WTC11 (cell line): ENCODE measurements around the gene GIGYF2. TPM values are rescaled to one million over a fixed set of nuclear protein-coding genes. Genes with fewer than 3 reads are reported as not detected.

Source experiments
- ATAC-seq: fragments of 200-7000 bp; cut with Tn5 transposase; 2 replicates; pipeline ENCODE4 v1.10.0; 2021; ENCODE audit warnings: mild to moderate bottlenecking, moderate library complexity
- CTCF ChIA-PET: fragments of 300-600 bp; sonication (Branson Sonifier 250); formaldehyde crosslinking; loops from one replicate; lab custom pipeline; 2021; ENCODE audit warnings: antibody characterized with exemption; lab: Charles Lee
- POLR2A ChIA-PET: fragments of 350-600 bp; sonication (Branson Sonifier 250); formaldehyde crosslinking; loops from one replicate; lab custom pipeline; 2021; ENCODE audit warnings: antibody characterized with exemption; lab: Charles Lee
- DNase-seq: peaks from one replicate; pipeline ENCODE4 v3.0.0; 2021; ENCODE audit warnings: low spot score
- H3K27ac Mint-ChIP-seq: 2 replicates; pipeline ENCODE4 v1.8.0; 2021; ENCODE audit warnings: mixed read lengths
- H3K27me3 Mint-ChIP-seq: 2 replicates; pipeline ENCODE4 v1.8.0; 2021; ENCODE audit warnings: low read depth, mild to moderate bottlenecking, moderate library complexity, mixed read lengths
- H3K36me3 Mint-ChIP-seq: 2 replicates; pipeline ENCODE4 v1.8.0; 2021; ENCODE audit warnings: mixed read lengths
- H3K4me1 Mint-ChIP-seq: 2 replicates; pipeline ENCODE4 v1.8.0; 2022; ENCODE audit warnings: mixed read lengths
- H3K4me3 Mint-ChIP-seq: 2 replicates; pipeline ENCODE4 v1.8.0; 2021; ENCODE audit warnings: mild to moderate bottlenecking, moderate library complexity, mixed read lengths
- H3K9me3 Mint-ChIP-seq: 2 replicates; pipeline ENCODE4 v1.8.0; 2021; ENCODE audit warnings: mixed read lengths
- AFF4 ChIP-seq: sonication (generic); formaldehyde crosslinking; IDR thresholded peaks from 2 replicates; pipeline ENCODE4 v1.8.1; 2023; ENCODE audit warnings: mild to moderate bottlenecking, missing genetic modification reagents, borderline replicate concordance
- CREB1 ChIP-seq: sonication (generic); formaldehyde crosslinking; IDR thresholded peaks from 2 replicates; pipeline ENCODE4 v1.8.0; 2023; ENCODE audit warnings: mild to moderate bottlenecking, missing genetic modification reagents
- FOXJ3 ChIP-seq: sonication (generic); formaldehyde crosslinking; IDR thresholded peaks from 2 replicates; pipeline ENCODE4 v1.9.0; 2021; ENCODE audit warnings: missing genetic modification reagents, mild to moderate bottlenecking, borderline replicate concordance
- GABPB1 ChIP-seq: sonication (generic); formaldehyde crosslinking; IDR thresholded peaks from 2 replicates; pipeline ENCODE4 v1.8.1; 2023; ENCODE audit warnings: mild to moderate bottlenecking, missing genetic modification reagents
- IRF1 ChIP-seq: sonication (generic); formaldehyde crosslinking; IDR thresholded peaks from 2 replicates; pipeline ENCODE4 v1.8.0; 2023; ENCODE audit warnings: missing genetic modification reagents
- MYBL2 ChIP-seq: sonication (generic); formaldehyde crosslinking; IDR thresholded peaks from 2 replicates; pipeline ENCODE4 v1.8.1; 2023; ENCODE audit warnings: mild to moderate bottlenecking, moderate library complexity, missing genetic modification reagents
- NFYB ChIP-seq: sonication (generic); formaldehyde crosslinking; conservative IDR thresholded peaks from 2 replicates; pipeline ENCODE4 v1.8.0; 2022; ENCODE audit warnings: low read depth, missing genetic modification reagents
- PRDM15 ChIP-seq: sonication (generic); formaldehyde crosslinking; IDR thresholded peaks from 2 replicates; pipeline ENCODE4 v1.8.0; 2022; ENCODE audit warnings: missing genetic modification reagents
- TP53 ChIP-seq: sonication (generic); formaldehyde crosslinking; IDR thresholded peaks from 2 replicates; pipeline ENCODE4 v1.8.1; 2023; ENCODE audit warnings: mild to moderate bottlenecking, missing genetic modification reagents
- ZNF219 ChIP-seq: sonication (generic); formaldehyde crosslinking; IDR thresholded peaks from 2 replicates; pipeline ENCODE4 v1.8.0; 2023; ENCODE audit warnings: missing genetic modification reagents, mild to moderate bottlenecking, borderline replicate concordance
- ZNF512 ChIP-seq: sonication (generic); formaldehyde crosslinking; IDR thresholded peaks from 2 replicates; pipeline ENCODE4 v1.8.1; 2022; ENCODE audit warnings: missing genetic modification reagents, borderline replicate concordance
- total RNA-seq: library from RNA; stranded (reverse); gene quantifications from 3 replicates; pipeline ENCODE4 v1.2.3, GENCODE V29; 2021
- TF ChIP-seq, protein P1 (sequence below): sonication (generic); formaldehyde crosslinking; IDR thresholded peaks from 2 replicates; pipeline ENCODE4 v1.8.0; 2023; ENCODE audit warnings: missing genetic modification reagents, mild to moderate bottlenecking, borderline replicate concordance
- TF ChIP-seq, protein P2 (sequence below): sonication (generic); formaldehyde crosslinking; IDR thresholded peaks from 2 replicates; pipeline ENCODE4 v1.8.0; 2023; ENCODE audit warnings: mild to moderate bottlenecking, missing genetic modification reagents
- TF ChIP-seq, protein P3 (sequence below): sonication (generic); formaldehyde crosslinking; IDR thresholded peaks from 2 replicates; pipeline ENCODE4 v1.8.1; 2023; ENCODE audit warnings: mild to moderate bottlenecking, missing genetic modification reagents, moderate library complexity
- TF ChIP-seq, protein P4 (sequence below): sonication (generic); formaldehyde crosslinking; conservative IDR thresholded peaks from 2 replicates; pipeline ENCODE4 v1.8.1; 2022; ENCODE audit warnings: mild to moderate bottlenecking, missing genetic modification reagents

The GIGYF2 gene
- total RNA-seq, 1 experiment from 2014 or later: 53.1 TPM

- no peak for TF ChIP-seq GABPB1 (CRISPR knock-in tag)
- TF ChIP-seq, protein P1, sequence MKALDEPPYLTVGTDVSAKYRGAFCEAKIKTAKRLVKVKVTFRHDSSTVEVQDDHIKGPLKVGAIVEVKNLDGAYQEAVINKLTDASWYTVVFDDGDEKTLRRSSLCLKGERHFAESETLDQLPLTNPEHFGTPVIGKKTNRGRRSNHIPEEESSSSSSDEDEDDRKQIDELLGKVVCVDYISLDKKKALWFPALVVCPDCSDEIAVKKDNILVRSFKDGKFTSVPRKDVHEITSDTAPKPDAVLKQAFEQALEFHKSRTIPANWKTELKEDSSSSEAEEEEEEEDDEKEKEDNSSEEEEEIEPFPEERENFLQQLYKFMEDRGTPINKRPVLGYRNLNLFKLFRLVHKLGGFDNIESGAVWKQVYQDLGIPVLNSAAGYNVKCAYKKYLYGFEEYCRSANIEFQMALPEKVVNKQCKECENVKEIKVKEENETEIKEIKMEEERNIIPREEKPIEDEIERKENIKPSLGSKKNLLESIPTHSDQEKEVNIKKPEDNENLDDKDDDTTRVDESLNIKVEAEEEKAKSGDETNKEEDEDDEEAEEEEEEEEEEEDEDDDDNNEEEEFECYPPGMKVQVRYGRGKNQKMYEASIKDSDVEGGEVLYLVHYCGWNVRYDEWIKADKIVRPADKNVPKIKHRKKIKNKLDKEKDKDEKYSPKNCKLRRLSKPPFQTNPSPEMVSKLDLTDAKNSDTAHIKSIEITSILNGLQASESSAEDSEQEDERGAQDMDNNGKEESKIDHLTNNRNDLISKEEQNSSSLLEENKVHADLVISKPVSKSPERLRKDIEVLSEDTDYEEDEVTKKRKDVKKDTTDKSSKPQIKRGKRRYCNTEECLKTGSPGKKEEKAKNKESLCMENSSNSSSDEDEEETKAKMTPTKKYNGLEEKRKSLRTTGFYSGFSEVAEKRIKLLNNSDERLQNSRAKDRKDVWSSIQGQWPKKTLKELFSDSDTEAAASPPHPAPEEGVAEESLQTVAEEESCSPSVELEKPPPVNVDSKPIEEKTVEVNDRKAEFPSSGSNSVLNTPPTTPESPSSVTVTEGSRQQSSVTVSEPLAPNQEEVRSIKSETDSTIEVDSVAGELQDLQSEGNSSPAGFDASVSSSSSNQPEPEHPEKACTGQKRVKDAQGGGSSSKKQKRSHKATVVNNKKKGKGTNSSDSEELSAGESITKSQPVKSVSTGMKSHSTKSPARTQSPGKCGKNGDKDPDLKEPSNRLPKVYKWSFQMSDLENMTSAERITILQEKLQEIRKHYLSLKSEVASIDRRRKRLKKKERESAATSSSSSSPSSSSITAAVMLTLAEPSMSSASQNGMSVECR (CRISPR knock-in tag): no peak
- TF ChIP-seq FOXJ3 (CRISPR knock-in tag): no peak
- TF ChIP-seq NFYB (CRISPR knock-in tag): no peak
- no peak for TF ChIP-seq TP53 (CRISPR knock-in tag)
- TF ChIP-seq, protein P2, sequence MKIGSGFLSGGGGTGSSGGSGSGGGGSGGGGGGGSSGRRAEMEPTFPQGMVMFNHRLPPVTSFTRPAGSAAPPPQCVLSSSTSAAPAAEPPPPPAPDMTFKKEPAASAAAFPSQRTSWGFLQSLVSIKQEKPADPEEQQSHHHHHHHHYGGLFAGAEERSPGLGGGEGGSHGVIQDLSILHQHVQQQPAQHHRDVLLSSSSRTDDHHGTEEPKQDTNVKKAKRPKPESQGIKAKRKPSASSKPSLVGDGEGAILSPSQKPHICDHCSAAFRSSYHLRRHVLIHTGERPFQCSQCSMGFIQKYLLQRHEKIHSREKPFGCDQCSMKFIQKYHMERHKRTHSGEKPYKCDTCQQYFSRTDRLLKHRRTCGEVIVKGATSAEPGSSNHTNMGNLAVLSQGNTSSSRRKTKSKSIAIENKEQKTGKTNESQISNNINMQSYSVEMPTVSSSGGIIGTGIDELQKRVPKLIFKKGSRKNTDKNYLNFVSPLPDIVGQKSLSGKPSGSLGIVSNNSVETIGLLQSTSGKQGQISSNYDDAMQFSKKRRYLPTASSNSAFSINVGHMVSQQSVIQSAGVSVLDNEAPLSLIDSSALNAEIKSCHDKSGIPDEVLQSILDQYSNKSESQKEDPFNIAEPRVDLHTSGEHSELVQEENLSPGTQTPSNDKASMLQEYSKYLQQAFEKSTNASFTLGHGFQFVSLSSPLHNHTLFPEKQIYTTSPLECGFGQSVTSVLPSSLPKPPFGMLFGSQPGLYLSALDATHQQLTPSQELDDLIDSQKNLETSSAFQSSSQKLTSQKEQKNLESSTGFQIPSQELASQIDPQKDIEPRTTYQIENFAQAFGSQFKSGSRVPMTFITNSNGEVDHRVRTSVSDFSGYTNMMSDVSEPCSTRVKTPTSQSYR: no peak
- no peak for TF ChIP-seq IRF1 (CRISPR knock-in tag)
- TF ChIP-seq, protein P3, sequence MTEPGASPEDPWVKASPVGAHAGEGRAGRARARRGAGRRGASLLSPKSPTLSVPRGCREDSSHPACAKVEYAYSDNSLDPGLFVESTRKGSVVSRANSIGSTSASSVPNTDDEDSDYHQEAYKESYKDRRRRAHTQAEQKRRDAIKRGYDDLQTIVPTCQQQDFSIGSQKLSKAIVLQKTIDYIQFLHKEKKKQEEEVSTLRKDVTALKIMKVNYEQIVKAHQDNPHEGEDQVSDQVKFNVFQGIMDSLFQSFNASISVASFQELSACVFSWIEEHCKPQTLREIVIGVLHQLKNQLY: no peak
- no peak for TF ChIP-seq AFF4 (CRISPR knock-in tag)
- TF ChIP-seq, protein P4, sequence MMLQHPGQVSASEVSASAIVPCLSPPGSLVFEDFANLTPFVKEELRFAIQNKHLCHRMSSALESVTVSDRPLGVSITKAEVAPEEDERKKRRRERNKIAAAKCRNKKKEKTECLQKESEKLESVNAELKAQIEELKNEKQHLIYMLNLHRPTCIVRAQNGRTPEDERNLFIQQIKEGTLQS (CRISPR knock-in tag): no peak
- TF ChIP-seq ZNF219 (CRISPR knock-in tag): no peak
- TF ChIP-seq MYBL2 (CRISPR knock-in tag): no peak
- no peak for TF ChIP-seq ZNF512
- TF ChIP-seq PRDM15 (CRISPR knock-in tag): no peak
- TF ChIP-seq CREB1 (CRISPR knock-in tag): no peak
- CTCF ChIA-PET: no interaction called here
- Mint-ChIP-seq H3K4me1 (peaks cover 33% of the 10 kb centered on the region), H3K4me3 (peak overlapping the region; percentile 98), H3K27me3 (no peaks in the 10 kb centered on the region), H3K9me3 (0 out of 2 replicates have a peak, but pooled peaks cover 3% of the 10 kb centered on the region), H3K36me3 (peaks cover 12% of the 10 kb centered on the region), H3K27ac (peak overlapping the region; percentile 46)
- ATAC-seq: no peak
- DNase-seq: no peak
- POLR2A ChIA-PET: interaction anchor here (0.6 to 0.9 kb wide), 3 partner anchors 11 to 111 kb away, joined by 3 to 4 read pairs (median 3); no protein-coding TSS in a partner anchor
These were observed 1.5 kb downstream of the GIGYF2 start for GRCh38 chr2:232698556-232699091.
